GM18526 (cell line): ENCODE measurements around the gene ING1.

Experiments
- POLR2A ChIP-seq: IDR thresholded peaks from 3 replicates; pipeline ENCODE4 v1.6.1; 2011; ENCODE audit not compliant: insufficient read length; ENCODE audit errors: extremely low read depth

The ING1 gene

DNA sequence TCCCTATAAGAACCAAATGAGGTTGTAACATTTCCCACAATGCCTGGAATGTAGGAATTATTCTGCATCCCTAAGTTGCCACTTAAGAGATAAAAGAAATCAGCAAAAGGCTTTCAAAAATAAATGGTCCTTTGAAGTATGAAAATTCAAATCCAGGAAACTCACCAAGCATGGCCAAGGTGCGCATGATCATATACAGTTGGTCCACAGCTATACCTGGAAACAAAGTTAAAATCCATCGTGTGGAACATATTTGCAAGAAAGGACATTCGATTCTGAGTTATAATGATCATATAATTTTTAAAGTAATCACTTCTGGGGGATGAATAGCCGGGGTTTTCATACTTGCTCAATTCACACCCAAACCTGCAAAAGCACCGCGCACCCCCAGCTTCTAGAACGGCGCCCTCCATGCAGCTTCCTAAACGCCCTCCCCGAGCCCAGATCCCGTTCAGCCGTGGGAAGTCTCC lies 8.1 kb upstream of the ING1 start:
- TF ChIP-seq POLR2A = no peak

DNA sequence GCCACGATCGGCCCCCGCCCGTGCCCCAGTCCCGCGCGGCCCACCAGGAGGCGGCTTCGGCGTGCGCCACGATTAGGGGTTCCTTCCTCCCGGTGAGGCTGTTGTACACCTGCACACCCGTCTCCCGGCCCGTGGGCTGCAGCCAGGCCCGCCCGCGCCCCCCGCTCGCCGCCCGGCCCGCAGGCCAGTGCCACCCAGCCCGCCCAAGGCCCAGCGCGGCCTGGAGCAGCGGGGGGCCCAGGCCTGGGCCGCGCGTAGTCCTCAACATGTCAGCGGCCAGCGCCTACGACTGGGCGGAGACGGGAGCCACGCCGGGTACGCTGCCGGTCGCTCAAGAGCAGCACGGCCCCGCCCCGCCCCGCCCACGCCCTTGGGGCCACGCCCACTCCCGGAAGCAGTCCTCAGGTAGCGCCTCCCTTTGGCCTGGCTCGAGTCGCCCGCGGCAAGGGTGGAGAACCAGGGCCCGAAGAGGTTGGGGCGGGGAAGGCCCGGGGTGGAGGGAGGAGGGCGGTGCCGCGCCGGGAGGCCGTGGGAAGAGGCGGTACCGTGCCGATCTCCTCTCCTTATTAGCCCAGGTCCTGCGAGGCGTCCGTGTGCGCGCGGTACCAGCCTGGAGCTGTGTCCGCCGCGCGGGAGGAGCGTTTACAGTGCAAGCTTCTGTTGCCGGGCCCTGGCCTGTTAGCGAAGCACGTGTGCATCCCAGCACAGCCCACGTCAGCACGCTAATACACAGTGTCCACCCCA lies 7.5 kb upstream of the ING1 start, which contains the start of gene CARS2:
Gene CARS2 (minus strand): TSS at position 291 of the 744 bp plus-strand sequence. CDS start 23 bp downstream, at position 268.
- TF ChIP-seq POLR2A = peak; percentile 74

- no peak for TF ChIP-seq POLR2A
Observed at GRCh38 chr13:110706570-110707372, 6.7 kb upstream of the ING1 start.

DNA sequence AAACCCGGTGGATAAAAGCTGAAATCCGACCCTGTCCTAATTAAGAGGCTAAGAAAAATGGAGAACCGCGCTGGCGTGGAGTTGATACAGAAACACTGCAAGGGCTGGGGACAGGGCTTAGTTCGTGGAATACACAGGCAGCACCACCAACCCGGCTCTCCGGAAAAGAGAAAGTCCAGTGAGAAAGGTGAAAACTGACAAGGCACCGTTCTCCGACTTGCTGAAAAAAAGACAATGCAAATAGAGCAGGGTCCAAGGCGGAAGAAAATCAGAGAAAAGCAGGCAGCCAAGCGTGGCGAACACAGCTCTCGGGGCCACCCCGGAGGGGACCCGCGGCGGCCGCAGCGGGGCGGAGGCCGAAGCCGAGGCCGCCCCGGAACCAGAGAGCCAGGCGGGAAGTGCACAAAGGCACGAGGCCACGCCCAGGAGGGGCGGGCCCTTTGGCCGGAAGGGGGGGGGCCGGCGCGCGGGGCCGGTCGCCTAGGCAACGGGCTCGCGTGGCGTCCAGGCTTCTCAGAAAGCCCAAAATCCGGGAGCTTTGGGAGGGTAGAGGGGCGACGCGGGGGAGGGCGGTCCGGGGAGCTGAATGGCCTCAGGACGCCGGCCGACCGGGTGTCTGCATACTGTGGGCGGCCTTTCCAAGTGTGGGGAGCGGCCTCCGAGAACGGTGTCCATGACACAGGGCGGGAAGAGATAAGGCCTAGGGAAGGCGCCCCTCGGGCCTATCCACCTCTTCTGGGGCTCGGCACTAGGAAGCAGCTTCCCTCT lies 1.2 kb upstream of the ING1 start:
- peak; percentile 67 for TF ChIP-seq POLR2A

DNA sequence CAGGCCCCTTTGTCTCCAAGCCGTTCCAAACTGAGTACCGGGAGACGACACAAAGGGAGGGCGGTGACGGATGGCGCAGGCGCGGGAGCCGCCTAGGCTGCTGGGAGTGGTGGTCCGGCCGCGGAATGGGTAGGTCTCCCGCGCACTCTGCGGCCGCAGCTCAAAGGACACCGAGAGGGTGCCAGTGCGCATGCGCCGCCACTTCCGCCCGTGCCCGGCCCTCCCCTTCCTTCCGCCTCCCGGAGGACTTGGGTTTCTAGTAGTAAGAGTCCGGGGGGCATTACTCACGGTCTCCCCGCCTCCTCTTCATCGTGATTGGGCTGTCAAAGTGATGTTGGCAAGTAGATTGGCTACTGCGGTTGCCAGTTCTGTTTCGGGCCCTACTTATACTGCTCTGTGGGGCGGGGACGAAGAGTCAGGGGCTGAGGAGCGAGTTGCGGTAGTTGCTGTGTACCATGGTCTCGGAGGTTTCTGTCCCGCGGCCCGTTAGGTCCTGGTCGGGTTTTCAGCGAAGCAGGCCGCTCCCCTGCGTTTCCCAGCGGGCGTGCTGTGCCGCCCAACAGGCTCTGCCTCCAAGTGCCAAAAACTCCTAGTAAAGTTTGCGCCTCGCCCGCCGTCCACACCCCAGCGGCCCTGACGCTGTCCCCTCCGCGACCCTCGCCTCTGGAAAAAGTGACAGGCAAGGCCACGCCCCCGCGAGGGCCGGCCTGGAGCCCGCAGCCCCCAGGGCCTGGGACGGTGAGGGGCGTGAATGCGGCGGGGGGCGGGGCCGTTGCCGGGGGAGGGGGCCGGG lies 455 bp upstream of the ING1 start:
- TF ChIP-seq POLR2A = peak; percentile 99

GRCh38 chr13:110713981-110714796 lies 689 bp downstream of the ING1 start:
- no peak for TF ChIP-seq POLR2A

DNA sequence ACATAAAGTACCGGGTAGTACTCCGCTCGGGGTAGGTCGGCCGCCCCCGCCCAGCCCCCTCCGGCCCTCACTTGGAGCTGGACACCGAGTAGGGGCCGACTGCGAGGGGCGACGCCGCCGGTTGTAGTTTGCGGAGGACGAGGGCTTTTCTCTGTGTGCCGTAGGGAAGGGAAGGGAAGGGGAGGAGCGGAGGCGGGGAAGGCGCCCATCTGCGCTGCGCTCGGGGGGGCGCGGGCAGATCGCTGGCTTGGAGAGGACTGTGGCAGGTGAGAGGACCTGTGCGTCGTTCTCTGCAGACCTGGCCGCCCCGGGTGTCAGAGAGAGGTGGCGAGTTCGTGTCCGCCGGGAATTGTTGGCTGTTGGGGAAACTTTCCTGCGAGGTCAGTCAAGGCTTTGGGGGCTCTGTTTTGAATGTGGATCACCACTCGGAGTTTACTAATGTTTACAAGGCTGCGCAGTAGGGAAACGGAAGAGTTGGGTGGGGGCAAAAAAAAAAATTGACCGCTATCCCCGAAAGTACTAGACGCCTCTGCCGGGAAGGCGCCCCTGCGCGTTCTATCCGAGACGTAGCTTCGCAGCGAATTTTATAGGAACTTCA lies 1.4 kb downstream of the ING1 start:
- peak; percentile 100 for TF ChIP-seq POLR2A

DNA sequence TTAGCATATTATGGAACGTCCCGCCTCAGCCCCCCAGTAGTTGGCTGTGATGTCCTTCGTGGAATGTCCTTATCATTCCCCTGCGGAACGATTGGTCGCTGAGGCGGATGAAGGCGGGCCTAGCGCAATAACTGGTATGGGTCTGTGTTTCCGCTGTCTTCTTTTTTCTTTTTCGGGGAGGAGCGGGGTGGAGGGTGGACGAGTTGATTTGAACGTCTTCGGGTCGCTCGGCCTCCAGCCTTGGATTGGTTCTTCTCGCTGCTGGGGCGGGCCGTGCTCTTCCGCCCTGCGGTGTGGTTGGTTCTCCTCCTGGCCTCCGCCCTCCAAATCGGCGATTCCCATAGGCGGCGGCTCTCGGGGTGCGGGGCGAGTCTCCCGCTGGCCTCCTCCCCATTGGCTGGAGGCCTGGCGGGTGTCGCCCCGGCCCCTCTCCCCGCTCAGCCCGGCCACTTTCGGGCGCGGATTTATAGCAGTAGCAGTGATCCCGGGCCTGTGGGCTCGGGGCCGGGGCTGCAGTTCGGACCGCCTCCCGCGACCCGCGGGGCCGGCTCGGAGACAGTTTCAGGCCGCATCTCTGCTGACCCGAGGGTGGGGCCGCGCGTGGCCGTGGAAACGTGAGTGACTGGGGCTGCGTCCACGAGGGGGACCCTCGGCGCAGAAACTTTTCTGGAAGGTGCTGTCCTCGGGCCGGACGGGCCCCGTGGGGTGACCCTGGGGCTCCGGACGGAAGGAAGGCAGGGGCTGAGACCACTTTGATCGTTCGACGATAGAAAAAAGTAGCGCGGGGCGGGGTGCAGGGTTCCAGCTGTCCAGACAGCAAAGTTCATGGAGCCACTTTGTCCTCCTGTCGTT lies 2.1 kb downstream of the ING1 start:
- TF ChIP-seq POLR2A = peak; percentile 72

- TF ChIP-seq POLR2A = no peak
Observed at GRCh38 chr13:110716247-110716515, 2.7 kb downstream of the ING1 start.

GRCh38 chr13:110719036-110719710 lies 5.7 kb downstream of the ING1 start:
- no peak for TF ChIP-seq POLR2A

DNA sequence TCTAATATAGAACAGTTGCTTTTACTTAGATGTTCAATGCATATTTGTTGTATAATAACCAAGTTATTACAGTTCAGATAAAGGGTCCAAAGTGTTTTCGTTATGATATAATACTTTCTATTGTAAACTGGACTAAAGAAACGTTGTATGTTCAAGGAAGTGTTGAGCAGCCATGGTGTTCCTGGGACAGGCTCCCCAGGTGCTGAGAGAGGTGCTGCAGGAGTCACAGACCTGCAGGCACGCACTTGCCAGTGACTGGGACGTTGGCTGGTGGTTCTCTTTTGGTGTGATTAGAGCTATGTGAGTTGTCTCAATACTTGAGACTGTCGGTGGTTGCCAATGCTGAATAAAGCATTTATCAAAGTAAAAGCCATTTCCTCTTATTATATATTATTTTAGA lies 9.5 kb downstream of the ING1 start:
- TF ChIP-seq POLR2A = no peak

DNA sequence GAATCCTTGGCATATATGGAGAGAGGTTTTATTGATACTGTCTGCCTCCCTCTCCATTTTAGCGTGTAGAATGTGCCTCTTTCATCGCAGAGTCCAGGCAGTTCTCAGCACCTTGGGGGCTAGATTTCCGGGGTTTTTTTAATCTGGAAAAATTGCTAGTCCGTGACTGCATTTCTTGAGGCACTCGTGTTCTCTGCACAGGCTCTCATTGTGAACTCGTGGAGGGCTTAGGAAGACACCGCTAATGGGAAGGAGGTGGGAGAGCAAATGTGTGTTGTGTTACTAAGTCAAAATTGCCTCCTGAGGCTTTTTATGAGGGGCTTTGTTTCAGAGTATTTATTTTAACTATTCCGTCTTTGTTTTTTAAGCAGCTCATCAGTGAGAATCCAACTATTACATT lies 10.1 kb downstream of the ING1 start:
- TF ChIP-seq POLR2A = no peak
